Choroid plexus epithelial cell (primary cell): ENCODE results near the gene CDC45.

Experiments used
- DNase-seq: peaks from one replicate; pipeline ENCODE4 v3.0.0-alpha.2; 2010; ENCODE audit warnings: low read depth
- H3K4me3 ChIP-seq: 2 replicates; pipeline ENCODE4 v1.5.1; 2011; ENCODE audit warnings: low read depth, mild to moderate bottlenecking, control low read depth, low read length, moderate library complexity
- CTCF ChIP-seq: conservative IDR thresholded peaks from 2 replicates; pipeline ENCODE4 v1.5.1; 2011; ENCODE audit warnings: low read depth, mild to moderate bottlenecking, control low read depth, inconsistent platforms, low read length, moderate library complexity

CDC45 gene

GRCh38 chr22:19535001-19535400, 55.3 kb downstream of the CDC45 start:
- DNase-seq, result no peak
- H3K4me3 ChIP-seq, result no peak overlapping the region
- no peak for TF ChIP-seq CTCF

- TF ChIP-seq CTCF, result no peak
- no peak overlapping the region for H3K4me3 ChIP-seq
- no peak for DNase-seq
These were observed 56.8 kb downstream of the CDC45 start for GRCh38 chr22:19536564-19536963.

- no peak overlapping the region for H3K4me3 ChIP-seq
- no peak for TF ChIP-seq CTCF
- no peak for DNase-seq
These were observed 58.3 kb downstream of the CDC45 start for GRCh38 chr22:19537941-19538488.

- no peak for TF ChIP-seq CTCF
- no peak overlapping the region for H3K4me3 ChIP-seq
- no peak for DNase-seq
These were observed 60.7 kb downstream of the CDC45 start for GRCh38 chr22:19540394-19540793.

GRCh38 chr22:19543970-19544708, 64.4 kb downstream of the CDC45 start:
- no peak for TF ChIP-seq CTCF
- H3K4me3 ChIP-seq, result no peak overlapping the region
- DNase-seq, result no peak

GRCh38 chr22:19545935-19546207, 66.2 kb downstream of the CDC45 start:
- TF ChIP-seq CTCF, result no peak
- no peak overlapping the region for H3K4me3 ChIP-seq

GRCh38 chr22:19546680-19547079, 67.0 kb downstream of the CDC45 start:
- TF ChIP-seq CTCF, result no peak
- H3K4me3 ChIP-seq, result no peak overlapping the region
- no peak for DNase-seq

More at GRCh38 chr22:19545935-19546207, 66.2 kb downstream of the CDC45 start:
- DNase-seq, result no peak
